ENCODE measurements around the gene KRT34.

KRT34 gene

GRCh38 chr17:41332239-41332638 is 49.9 kb downstream of the KRT34 start:
- DNase-seq (ENCODE audit: low read depth): no peak

GRCh38 chr17:41331606-41332005 is 50.5 kb downstream of the KRT34 start:
- DNase-seq (ENCODE audit: low read depth): no peak

DNA sequence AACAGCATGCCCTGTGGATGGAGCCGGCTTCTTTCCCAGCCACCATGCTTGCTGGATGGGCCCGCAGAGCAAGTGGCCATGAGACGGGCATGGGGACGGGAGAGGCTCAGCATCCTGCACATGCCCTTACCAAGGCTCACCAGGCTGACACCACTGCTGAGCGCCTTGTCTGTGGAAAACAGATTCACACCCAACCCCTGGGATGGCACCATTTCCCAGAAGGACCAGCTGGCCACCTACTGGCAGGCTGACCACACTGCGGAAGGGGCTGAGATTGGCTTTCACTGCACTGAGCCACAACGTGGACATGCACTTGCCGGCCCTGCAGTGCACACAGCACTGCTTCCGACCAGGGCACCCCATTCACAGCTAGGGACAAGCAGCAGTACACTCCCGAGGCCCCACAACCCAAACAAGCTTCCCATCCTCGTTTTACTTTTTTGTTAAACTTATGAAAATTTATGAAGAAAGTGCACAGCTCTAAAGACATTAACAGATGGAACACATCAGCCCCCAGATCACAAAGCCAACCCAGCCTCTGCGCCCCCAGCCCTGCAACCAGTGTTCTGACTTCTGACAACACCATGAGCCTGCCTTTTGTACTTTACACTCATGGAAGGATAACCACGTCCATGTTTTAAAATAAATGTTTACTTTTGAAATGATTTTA is 52.7 kb downstream of the KRT34 start:
- DNase-seq (ENCODE audit: low read depth): peak; percentile 17

GRCh38 chr17:41328207-41328606 is 53.9 kb downstream of the KRT34 start:
- no peak for DNase-seq (ENCODE audit: low read depth)

All from non-pigmented ciliary epithelial cell (primary cell).